ENCODE measurements around the gene CHST4. TPM values are rescaled to one million over a fixed set of nuclear protein-coding genes. Genes with fewer than 3 reads are reported as not detected.
"Not testable (repeated sequence)": the region's sequence is repeated elsewhere in the genome, so short reads cannot be mapped to it uniquely, and the experiment has no call there.

Gene CHST4
- total RNA-seq (2014; rRNA removed; shearing (Covaris generic)): not detected in 2 replicates

DNA sequence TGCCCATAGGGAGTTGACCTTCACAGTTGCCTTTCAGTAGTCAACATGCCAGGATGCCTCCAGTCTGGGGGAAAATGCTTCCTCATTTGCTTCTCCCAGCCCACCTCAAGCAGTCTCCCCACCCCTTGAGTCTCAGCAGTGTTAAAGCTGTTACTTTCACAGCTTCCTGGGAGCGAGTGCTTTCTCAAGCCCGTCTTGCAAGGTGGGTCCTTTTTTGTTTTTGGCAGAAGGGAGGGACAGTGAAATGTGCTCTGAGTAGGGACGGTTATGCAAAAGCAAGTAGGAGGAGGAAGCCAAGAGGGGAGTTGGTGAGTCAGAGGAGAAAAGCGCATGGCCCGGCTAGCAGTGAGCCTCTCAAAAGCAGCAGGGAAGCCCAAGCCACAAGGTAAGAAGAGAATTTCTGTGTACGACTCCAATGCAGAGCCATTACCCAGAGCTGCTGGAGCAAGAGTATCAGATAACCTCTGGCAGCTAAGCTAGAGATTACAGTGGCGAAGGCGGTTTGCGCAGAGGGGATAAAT is at the start of gene CHST4:
Gene CHST4, plus strand, starts transcription at position 316 of the 521 bp plus-strand sequence. CDS start 10,252 bp downstream, outside the sequence.
- in situ Hi-C loops (cut with HindIII; ENCODE audit: low sequenced_read_pairs): no loop called here
- no peak for DNase-seq (ENCODE audit: low spot score)

DNA sequence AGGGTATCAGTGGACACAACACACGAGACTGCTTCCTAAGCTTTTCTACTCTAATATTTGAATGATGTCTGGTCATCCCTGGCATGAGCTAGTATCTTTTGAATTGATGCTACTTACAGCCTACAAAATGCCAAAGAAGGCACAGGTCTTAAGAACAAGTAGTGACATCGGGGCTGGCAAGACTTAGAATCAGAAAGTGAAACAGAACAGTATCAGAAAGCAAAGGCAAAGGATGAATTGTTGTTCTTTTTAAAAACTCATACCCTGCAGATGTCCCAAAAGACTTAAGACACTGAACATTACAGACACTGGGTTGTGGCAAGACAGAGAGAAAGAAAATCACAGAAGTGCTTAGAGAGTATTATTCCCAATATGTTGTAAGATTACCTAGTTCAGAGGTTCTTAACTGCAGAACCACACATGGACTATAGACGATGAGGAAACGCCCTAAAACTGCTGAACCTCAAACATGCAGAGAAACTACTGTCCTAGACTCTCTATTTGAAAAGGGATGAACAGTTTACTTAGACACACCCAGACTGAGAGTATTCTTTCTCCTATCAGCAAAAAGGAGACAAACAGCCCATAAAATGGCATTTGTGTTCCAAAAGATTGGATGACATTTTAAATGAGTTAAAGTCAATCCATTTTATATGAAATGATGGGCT is 49.6 kb upstream of the CHST4 start:
- in situ Hi-C loops (cut with HindIII; ENCODE audit: low sequenced_read_pairs): no loop called here
- DNase-seq (ENCODE audit: low spot score): no peak

DNA sequence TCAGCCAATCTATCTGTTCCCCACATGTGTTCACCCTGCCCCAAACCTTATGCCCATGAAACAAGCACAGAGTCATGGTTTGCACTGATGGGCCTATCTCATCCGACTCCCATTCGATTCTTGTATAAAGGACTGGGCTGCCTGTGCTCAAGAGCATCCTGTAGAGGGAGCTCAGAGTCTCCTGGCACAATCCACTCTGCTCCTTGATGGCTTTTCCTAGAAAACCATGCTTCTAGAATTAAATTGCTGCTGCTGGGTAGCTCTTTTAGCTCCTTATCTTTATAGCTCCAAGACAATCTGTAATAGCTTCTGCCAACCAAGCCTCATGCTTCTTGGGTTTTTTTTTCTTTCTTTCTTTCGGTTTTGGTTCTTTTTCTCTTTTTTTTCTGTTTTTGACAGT is 46.8 kb upstream of the CHST4 start:
- DNase-seq (ENCODE audit: low spot score): peak; percentile 29
- in situ Hi-C loops (cut with HindIII; ENCODE audit: low sequenced_read_pairs): no loop called here

DNA sequence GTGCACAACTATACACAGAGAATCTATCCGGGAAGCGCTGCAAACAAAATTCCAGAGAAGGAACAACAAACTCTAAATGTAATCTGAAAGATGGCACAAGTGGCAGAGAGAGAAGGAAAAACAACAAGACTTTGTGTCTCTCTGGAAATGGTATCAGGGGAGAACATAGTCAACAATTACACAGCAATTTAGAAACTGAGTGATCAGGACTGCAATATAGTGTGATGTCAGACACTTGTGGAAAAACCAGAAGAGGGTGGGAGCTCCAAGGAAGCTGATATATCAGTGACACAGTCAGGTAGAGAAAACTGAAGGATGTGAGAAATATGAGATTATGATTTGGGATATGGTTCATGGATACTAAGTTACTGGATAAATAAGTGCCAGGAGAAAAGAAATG is 45.3 kb upstream of the CHST4 start:
- in situ Hi-C loops (cut with HindIII; ENCODE audit: low sequenced_read_pairs): no loop called here
- DNase-seq (ENCODE audit: low spot score): no peak

DNA sequence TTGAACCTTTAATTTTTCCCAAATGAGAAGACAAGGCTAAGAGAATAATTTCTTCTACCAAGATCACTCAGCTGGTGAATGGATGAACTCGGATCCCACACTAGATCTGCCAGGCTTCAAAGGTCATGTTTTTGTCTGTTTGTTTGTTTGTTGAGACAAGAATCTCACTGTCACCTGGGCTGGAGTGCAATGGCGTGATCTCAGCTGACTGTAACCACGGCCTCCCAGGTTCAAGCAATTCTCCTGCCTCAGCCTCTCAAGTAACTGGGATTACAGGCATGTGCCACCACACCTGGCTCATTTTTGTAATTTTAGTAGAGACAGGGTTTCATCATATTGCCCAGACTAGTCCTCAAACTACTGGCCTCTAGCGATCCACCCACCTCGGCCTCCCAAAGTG is 43.7 kb upstream of the CHST4 start:
- DNase-seq (ENCODE audit: low spot score): no peak
- in situ Hi-C loops (cut with HindIII; ENCODE audit: low sequenced_read_pairs): no loop called here

DNA sequence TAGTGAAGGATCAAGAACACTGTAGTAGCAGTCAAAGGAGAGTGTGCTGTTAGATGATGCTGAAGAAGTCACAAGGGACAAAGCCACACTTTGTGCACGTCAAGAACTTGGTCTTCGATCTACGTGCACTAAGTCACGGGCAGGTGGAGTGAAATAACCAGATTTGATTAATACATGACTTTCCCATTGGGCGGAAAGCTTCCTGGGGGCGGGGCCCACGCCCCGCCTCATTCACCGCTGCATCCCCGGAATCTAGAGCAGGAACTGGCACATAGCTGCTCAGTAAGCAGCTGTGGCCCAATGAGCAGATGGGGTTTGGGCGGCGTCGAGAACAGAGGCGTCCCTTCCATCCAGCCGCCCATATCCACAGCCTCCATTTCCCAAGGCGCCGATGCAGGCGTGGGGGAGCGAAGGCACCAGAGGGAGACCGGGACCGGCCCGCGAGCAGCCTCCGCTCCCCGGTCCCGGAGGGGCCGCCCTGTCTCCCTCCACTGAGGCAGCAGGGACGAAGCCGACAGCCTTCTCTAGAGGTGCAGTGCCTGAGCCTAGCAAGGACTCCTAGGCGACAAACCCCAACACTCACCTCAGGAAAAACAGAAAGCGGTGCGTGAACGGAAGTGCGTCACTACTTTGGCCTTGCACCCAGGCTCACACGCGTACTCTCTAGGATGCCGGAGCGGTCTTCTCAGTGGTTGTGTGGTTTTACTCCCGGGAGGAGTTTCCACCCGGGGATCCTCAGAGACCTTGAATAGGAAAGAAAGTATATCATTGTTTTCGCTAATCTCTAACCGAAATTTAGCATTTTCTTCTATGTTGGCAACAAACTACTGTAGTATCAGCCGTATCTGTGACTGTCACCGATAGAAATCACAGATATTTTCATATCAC is 42.0 kb upstream of the CHST4 start:
- peak; percentile 98 for DNase-seq (ENCODE audit: low spot score)
- in situ Hi-C loops (cut with HindIII; ENCODE audit: low sequenced_read_pairs): no loop called here

DNA sequence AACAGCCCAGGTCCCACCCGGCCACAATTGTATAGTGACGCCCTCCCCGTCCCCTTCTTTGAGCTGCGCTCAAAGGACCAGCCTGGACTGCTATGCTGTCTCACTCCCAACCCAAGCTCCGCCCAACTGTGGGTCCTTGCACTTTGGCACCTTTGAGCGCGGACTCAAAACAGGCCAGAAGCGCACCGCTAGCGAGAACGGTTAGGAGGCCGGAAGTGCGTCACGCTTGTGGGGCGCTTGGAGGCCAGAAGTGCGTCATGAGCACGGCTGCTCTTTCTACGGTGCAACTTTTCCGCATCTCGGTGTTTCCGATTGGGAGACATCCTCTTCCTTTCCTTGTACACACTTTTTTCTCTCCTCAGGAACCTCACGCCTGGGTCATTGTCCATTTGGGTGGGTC is 37.1 kb upstream of the CHST4 start, which contains the start of gene ZNF19:
Gene ZNF19, minus strand, starts transcription at position 203 of the 400 bp plus-strand sequence. CDS start 7,210 bp downstream, outside the sequence.
- in situ Hi-C loops (cut with HindIII; ENCODE audit: low sequenced_read_pairs): no loop called here

DNA sequence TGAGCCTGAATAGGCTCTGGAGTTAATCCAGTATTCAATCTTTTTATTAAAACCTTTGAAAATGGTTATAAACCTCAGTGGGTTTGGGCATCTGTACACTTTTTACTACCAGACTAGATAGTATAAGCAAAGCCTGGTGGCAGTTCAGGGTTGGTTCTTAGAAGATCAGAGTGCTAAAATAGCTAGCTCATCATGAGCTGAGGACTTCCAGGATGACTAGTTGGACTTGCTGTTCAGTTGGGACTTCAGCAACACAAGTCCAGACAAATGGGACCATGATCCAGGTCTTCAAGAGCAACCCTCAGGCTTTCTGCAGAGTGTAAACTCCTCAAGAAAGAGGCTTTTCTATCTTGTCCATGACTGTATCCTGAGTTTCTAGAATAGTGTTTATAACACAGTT is 35.9 kb upstream of the CHST4 start:
- DNase-seq (ENCODE audit: low spot score): no peak
- in situ Hi-C loops (cut with HindIII; ENCODE audit: low sequenced_read_pairs): no loop called here

More for the DNA sequence above, 37.1 kb upstream of the CHST4 start, which contains the start of gene ZNF19:
- DNase-seq (ENCODE audit: low spot score): no peak

DNA sequence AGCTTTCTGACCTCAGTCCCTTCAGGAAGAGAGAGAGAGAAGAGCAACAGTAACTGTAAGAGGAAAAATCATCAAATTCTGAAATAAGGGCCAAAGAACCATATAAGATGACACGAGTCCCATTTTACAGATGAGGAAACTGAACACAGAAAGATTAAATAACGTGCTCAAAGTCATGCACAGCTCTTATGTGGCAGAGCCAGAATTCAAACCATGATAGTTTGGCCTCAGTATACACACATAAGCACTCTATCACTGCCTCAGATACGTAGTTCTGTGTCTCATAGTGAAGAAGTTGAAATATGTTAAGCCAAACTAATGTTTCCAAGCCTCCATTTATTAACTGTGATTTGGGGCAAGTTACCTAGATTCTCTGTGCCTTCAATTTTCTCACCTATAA is 35.2 kb upstream of the CHST4 start:
- in situ Hi-C loops (cut with HindIII; ENCODE audit: low sequenced_read_pairs): no loop called here
- no peak for DNase-seq (ENCODE audit: low spot score)

DNA sequence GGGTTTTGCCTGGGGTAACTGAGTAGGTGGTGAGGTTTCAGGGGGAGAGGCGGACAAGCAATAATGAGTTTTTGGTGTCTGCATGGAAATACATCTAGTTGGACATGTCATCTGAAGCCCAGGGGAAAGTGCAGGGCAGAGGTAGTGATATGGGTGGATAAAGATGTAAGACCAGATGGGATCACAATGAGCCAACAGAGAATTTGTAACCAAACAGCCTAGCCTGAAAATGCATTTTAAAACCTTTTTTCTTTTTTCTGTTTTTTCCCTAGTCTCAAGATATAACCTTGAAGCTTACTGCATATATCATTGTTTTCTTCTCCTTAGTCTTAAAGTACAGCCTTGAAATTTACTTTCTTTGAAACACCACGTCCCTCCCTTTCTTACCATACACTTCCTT is 33.4 kb upstream of the CHST4 start:
- no peak for DNase-seq (ENCODE audit: low spot score)
- in situ Hi-C loops (cut with HindIII; ENCODE audit: low sequenced_read_pairs): no loop called here

DNA sequence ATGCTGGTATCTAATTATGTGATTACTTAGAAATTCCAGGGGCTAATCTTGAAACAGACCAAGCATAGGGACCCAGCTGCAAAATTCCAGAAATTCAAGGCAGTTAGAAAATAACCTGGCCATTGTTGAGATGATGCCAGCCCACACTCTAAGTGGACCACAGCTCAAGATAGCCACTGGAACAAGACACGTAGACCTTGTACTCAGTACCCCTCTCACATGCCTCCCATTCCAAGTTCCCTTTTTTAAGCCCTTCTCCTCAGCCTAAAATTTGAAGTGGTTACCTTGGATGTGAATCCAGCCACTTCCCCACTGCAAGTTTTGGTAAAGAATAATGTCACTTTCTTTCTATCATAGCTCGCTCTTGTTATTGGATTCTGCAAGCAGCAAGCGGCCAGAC is 33.0 kb upstream of the CHST4 start:
- no peak for DNase-seq (ENCODE audit: low spot score)
- in situ Hi-C loops (cut with HindIII; ENCODE audit: low sequenced_read_pairs): no loop called here

DNA sequence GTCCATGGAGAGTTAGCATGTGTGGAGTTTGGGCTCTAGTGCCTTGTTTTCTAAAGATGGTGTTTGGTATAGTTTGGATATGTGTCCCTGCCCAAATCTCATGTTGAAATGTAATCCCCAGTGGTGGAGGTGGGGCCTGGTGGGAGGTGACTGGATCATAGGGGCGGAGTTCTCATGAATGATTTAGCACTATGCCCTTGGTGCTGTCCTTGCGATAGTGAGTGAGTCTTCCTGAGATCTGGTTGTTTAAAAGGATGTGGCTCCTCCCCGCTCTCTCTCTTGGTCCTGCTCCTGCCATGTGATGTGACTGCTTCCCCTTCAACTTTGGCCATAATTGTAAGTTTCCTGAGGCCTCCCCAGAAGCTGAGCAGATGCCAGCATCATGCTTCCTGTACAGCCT is 28.2 kb upstream of the CHST4 start:
- in situ Hi-C loops (cut with HindIII; ENCODE audit: low sequenced_read_pairs): no loop called here
- no peak for DNase-seq (ENCODE audit: low spot score)

DNA sequence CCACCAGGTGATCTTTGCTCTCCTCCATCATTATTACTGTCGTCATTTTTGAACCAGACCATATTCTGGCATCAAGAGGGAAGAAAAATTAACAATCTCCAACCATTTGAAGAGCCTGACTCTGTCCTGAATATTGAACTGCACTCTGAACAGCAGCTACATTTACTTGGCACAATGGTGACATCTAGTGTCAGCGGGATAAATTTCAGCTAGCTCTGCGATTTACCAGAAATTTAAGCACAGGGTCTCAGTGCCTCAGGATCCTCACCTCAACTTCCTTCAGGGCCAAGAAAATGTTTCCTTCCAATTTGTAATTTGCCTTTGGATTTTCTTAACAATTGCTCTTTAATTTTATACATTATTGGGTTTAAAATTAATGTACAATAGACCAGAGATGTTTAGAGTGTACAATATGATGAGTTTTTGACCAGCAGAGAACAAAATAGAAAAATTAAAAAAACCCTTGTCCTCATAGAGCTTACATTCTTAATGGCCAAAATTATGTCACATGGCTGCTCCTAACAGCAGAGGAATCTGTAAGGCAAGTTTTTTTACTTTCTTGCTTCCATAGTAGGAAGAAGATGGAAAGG is 26.4 kb upstream of the CHST4 start:
- DNase-seq (ENCODE audit: low spot score): peak; percentile 68
- in situ Hi-C loops (cut with HindIII; ENCODE audit: low sequenced_read_pairs): no loop called here

DNA sequence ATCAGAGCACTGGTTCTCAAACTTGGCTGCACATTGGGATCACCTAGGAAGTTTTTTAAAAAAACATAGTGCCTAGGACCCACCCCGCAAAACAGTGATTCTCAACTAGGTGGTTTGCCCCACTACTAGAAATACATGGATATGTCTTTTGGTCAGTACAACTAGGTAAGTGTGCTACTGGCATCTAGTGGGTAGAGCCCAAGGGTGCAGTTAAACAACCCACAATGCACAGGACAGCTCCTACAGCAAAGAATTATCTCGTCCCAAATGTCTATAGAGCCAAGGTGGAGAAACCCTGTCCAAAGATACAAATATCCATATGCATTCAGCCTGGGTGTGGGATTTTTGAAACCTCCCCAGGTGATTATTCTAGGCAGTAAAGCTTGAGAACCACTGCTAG is 25.3 kb upstream of the CHST4 start:
- DNase-seq (ENCODE audit: low spot score): no peak
- in situ Hi-C loops (cut with HindIII; ENCODE audit: low sequenced_read_pairs): no loop called here

DNA sequence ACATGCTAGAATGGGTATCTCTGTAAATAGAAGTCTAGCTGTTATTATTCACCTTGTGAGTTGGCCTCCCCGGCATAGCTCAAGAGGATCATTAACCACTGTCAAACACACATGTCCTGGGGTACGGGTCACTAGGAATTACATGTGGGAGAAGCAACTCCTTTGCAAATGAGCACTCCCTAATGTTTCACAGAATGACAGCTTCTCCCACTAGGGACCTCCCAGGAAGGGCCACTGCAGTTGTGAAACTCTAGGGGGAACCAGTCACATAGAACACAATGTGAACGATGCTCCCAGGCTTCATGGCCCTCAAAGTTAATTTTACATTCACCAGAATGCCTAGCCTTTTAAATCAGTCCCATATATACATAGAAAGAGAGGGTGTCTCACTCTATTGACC is 24.7 kb upstream of the CHST4 start:
- in situ Hi-C loops (cut with HindIII; ENCODE audit: low sequenced_read_pairs): no loop called here
- no peak for DNase-seq (ENCODE audit: low spot score)

DNA sequence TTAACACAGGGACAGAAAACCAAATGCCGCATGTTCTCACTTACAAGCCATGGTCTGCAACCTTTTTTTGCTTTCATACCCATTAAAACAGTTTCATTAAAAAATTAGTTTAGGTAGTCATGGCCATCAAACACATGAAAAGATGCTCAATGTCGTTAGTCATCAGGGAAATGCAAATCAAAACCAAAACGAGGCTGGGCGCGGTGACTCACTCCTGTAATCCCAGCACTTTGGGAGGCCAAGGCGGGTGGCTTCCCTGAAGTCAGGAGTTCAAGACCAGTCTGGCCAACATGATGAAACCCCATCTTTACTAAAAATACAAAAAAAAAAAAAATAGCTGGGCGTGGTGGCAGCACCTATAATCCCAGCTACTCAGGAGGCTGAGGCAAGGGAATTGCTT is 22.2 kb upstream of the CHST4 start:
- in situ Hi-C loops (cut with HindIII; ENCODE audit: low sequenced_read_pairs); DNase-seq (ENCODE audit: low spot score): not testable (repeated sequence)

DNA sequence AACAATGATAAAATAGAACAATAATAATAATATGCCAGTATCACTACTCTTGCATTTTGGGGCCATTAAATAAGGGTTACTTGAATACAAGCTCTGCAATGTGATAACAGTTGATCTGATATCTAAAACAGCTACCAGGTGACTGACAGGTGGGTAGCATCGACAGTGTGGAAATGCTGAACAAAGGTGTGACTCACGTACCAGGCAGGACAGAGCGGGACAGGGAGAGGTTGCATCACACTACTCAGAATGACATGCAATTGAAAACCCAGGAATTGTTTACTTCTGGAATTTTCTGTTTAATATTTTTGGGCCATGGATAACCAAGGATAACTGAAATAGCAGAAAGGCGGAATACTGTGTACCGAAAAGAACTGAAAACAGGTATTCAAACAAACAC is 21.3 kb upstream of the CHST4 start:
- no peak for DNase-seq (ENCODE audit: low spot score)
- in situ Hi-C loops (cut with HindIII; ENCODE audit: low sequenced_read_pairs): no loop called here

DNA sequence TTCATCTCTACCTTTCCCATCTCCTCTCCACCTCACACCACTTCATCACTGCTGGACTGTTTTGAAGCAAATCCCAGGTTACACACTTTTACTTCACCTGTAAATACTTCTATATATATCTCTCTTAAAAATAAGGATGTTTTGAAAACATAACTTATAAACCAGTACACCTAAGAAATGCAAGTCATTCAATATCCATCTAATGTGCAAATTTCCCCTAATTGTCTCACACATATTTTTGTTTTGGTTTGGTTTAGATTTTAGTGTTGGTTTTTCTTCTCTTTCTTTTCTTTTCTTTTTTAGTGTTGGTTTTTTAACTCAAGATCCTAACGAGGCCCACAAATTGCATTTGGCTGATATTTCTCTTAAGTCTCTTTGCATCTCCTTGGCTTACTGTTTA is 19.2 kb upstream of the CHST4 start:
- in situ Hi-C loops (cut with HindIII; ENCODE audit: low sequenced_read_pairs): no loop called here
- DNase-seq (ENCODE audit: low spot score): no peak

DNA sequence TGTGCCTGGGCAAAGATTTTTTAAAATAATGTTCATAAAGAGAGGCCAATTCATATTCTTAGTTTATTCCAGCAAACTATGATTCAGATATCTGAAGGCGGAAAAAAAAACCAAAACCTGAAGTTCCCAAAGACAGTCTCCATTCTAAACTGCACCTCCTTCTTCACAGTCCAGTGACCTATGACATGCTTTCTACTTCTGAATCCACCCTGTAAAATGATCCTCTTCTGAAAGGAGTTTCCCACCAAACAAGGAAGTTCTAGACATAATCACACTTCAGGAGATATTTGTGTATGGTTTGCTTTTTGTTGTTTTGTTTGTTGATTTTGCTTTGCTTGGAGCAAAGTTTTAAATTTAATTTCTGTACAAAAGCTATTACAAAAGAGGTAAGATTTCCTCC is 12.9 kb upstream of the CHST4 start:
- in situ Hi-C loops (cut with HindIII; ENCODE audit: low sequenced_read_pairs): no loop called here
- no peak for DNase-seq (ENCODE audit: low spot score)

DNA sequence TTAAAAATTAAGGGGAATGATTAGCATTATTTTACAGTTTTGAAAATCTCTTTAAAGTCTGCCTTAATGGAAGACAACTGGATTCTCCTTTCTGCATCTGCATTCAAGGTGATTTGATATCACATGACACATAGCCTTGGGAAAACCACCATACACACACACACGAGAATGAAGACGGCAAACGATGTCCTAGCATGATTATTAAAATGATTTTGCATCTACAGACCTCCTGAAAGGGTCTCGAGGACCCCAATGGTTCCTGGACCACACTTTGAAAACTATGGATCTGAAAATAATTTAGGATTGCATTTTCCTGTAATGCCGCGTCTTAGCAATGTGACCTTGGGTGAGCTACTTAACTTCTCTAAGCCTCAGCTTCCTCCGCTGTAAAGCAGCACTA is 11.8 kb upstream of the CHST4 start:
- in situ Hi-C loops (cut with HindIII; ENCODE audit: low sequenced_read_pairs): no loop called here
- no peak for DNase-seq (ENCODE audit: low spot score)

Data from G401 (cell line).